GM12874 (cell line): Measurements from ENCODE around the gene PRKAR2B.

Experiments
- TF ChIP-seq, protein P1 (sequence below): IDR thresholded peaks from 2 replicates; pipeline ENCODE4 v1.5.1; 2011; ENCODE audit warnings: low read depth, mild to moderate bottlenecking, control low read depth, low read length, moderate library complexity; ENCODE audit not compliant: insufficient read depth

PRKAR2B gene

DNA sequence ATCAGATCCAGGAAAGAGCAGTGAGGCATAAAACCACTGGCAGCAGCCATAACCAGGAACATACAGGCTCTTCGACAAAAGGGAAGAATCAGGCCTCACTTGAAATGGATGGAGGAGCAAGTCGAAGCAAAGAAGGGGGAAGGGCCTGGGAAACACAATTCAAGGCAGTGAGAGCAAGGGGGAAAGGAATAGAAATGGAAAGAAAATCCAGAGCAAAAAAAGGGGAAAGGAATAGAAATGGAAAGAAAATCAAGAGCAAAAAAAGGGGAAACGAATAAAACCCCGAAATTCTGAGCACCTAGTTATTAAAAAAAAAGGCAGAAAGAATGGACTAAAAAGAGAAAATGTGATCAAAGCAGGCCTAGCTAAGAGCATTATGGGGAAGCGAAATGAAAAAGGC lies 24.1 kb upstream of the PRKAR2B start:
- TF ChIP-seq, protein P1, sequence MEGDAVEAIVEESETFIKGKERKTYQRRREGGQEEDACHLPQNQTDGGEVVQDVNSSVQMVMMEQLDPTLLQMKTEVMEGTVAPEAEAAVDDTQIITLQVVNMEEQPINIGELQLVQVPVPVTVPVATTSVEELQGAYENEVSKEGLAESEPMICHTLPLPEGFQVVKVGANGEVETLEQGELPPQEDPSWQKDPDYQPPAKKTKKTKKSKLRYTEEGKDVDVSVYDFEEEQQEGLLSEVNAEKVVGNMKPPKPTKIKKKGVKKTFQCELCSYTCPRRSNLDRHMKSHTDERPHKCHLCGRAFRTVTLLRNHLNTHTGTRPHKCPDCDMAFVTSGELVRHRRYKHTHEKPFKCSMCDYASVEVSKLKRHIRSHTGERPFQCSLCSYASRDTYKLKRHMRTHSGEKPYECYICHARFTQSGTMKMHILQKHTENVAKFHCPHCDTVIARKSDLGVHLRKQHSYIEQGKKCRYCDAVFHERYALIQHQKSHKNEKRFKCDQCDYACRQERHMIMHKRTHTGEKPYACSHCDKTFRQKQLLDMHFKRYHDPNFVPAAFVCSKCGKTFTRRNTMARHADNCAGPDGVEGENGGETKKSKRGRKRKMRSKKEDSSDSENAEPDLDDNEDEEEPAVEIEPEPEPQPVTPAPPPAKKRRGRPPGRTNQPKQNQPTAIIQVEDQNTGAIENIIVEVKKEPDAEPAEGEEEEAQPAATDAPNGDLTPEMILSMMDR = no peak

GRCh38 chr7:107021600-107021999 lies 22.9 kb upstream of the PRKAR2B start:
- TF ChIP-seq, protein P1 = no peak

GRCh38 chr7:107023522-107024151 lies 20.9 kb upstream of the PRKAR2B start:
- TF ChIP-seq, protein P1 = no peak

- TF ChIP-seq, protein P1 = no peak
These were observed 19.6 kb upstream of the PRKAR2B start for GRCh38 chr7:107024906-107025305.

DNA sequence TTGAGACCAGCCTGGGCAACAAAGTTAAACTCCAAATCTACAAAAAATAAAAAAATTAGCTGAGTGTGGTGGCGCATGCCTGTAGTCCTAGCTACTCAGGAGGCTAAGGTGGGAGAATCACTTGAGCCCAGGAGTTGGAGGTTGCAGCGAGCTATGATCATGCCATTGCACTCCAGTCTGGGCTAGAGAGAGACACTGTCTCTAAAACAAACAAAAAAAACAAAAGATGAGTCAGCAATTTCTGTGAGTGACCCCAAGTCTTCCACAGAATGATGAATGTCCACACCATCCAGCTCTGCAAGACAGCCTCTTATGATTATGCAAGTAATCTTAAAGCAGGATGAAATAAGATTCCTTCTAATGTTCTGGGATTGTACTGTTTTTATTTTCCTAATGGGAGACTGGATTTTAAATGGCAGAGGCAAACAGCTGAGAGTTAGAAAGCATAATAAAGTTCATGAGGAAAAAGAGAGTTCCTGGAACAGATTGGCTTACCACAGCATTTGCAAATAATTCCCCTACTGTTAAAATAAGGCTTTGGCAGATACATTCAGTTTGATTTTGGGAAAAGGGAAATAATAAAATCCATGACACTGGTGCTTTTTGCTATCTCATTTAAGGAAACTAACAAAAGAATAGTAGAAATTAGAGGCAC lies 18.9 kb upstream of the PRKAR2B start:
- TF ChIP-seq, protein P1 = no peak

- TF ChIP-seq, protein P1 = no peak
These were observed 18.3 kb upstream of the PRKAR2B start for GRCh38 chr7:107026166-107026565.

GRCh38 chr7:107027208-107027607 lies 17.3 kb upstream of the PRKAR2B start:
- TF ChIP-seq, protein P1 = no peak
